ENCODE data around the gene RDM1.
"Not testable (repeated sequence)": the region's sequence is repeated elsewhere in the genome, so short reads cannot be mapped to it uniquely, and the experiment has no call there.

The RDM1 gene

GRCh38 chr17:35944151-35944550 is 13.6 kb upstream of the RDM1 start:
- Histone ChIP-seq H3K9me3 (ENCODE audit: low read length) (no peaks in the 10 kb centered on the region), H3K9ac (ENCODE audit: low read length) (no peak overlapping the region), H3K27me3 (ENCODE audit: insufficient read depth, low read length) (no peaks in the 10 kb centered on the region), H3F3A (ENCODE audit: insufficient read depth, low read length) (no peaks in the 10 kb centered on the region), H3K36me3 (ENCODE audit: insufficient read depth, low read length) (no peaks in the 10 kb centered on the region), H3K79me2 (ENCODE audit: insufficient read depth, low read length) (no peaks in the 10 kb centered on the region), H3K4me1 (ENCODE audit: insufficient read depth, low read length, severe bottlenecking) (no peaks in the 10 kb centered on the region), H4K20me1 (ENCODE audit: insufficient read depth, low read length) (no peaks in the 10 kb centered on the region), H3K4me2 (ENCODE audit: low read length) (no peak overlapping the region), H3K27ac (ENCODE audit: low read depth, low read length, poor library complexity, severe bottlenecking) (no peak overlapping the region), H3K9me2 (ENCODE audit: low read depth, low read length) (no peaks in the 10 kb centered on the region), H3K4me3 (ENCODE audit: low read depth, low read length, poor library complexity, severe bottlenecking) (no peak overlapping the region), H2AFZ (ENCODE audit: low read length) (no peak overlapping the region)
- no peak for TF ChIP-seq CTCF (IDR thresholded peaks at IDR 0.05; ENCODE audit: low read length)
- no peak for TF ChIP-seq EZH2 (IDR thresholded peaks at IDR 0.05; ENCODE audit: borderline replicate concordance, low read length)

GRCh38 chr17:35943537-35943936 is 13.0 kb upstream of the RDM1 start, which contains the start of gene LYZL6:
Gene LYZL6 (minus strand): TSS chr17:35943713. CDS start chr17:35939356, 4,357 bp downstream.
- no peak for TF ChIP-seq CTCF (IDR thresholded peaks at IDR 0.05; ENCODE audit: low read length)
- Histone ChIP-seq H3K9me2 (ENCODE audit: low read depth, low read length) (no peaks in the 10 kb centered on the region), H3K4me3 (ENCODE audit: low read depth, low read length, poor library complexity, severe bottlenecking) (no peak within 1 kb of the TSS), H3F3A (ENCODE audit: insufficient read depth, low read length) (no peaks in the 10 kb centered on the region), H3K36me3 (ENCODE audit: insufficient read depth, low read length) (no peaks in the 10 kb centered on the region), H3K27me3 (ENCODE audit: insufficient read depth, low read length) (no peaks in the 10 kb centered on the region), H3K4me2 (ENCODE audit: low read length) (no peak within 1 kb of the TSS), H3K4me1 (ENCODE audit: insufficient read depth, low read length, severe bottlenecking) (no peaks in the 10 kb centered on the region), H3K79me2 (ENCODE audit: insufficient read depth, low read length) (no peaks in the 10 kb centered on the region), H4K20me1 (ENCODE audit: insufficient read depth, low read length) (no peaks in the 10 kb centered on the region), H2AFZ (ENCODE audit: low read length) (no peak within 1 kb of the TSS), H3K9me3 (ENCODE audit: low read length) (no peaks in the 10 kb centered on the region), H3K9ac (ENCODE audit: low read length) (no peak within 1 kb of the TSS), H3K27ac (ENCODE audit: low read depth, low read length, poor library complexity, severe bottlenecking) (no peak within 1 kb of the TSS)

DNA sequence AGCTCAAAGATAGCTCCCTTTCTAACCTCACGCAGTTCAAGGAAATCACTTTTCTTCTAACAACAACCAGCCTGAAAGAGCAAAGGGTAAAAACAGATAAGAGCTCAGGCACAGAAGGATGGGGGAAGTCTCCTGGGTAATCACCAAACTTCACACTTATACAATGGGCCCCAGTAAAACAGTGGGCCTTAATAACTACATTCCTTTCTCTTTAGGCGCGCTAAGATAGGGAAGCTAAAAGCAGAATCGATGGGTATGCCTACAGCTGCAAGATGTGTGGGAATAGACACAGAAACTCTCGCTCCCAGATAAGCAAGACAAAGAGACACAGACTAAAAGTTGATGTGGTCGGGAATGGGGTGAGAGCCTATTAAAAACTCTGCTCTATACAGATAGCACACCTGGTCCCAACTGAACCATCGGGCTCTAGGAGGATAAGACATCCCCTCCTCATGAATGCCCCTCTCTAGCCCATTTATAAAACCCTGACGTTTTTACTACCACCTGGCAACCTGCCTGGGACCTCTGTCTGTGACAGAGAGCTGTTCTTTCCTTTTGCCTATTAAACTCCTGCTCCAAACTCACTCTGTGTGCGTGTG is 12.1 kb upstream of the RDM1 start:
- no peaks in the 10 kb centered on the region for H4K20me1 ChIP-seq (ENCODE audit: insufficient read depth, low read length)
- H3K27me3 ChIP-seq (ENCODE audit: insufficient read depth, low read length) = no peaks in the 10 kb centered on the region
- no peak for TF ChIP-seq CTCF (IDR thresholded peaks at IDR 0.05; ENCODE audit: low read length)
- no peak for TF ChIP-seq EZH2 (IDR thresholded peaks at IDR 0.05; ENCODE audit: borderline replicate concordance, low read length)
- no peaks in the 10 kb centered on the region for H3K9me2 ChIP-seq (ENCODE audit: low read depth, low read length)
- no peak overlapping the region for H3K27ac ChIP-seq (ENCODE audit: low read depth, low read length, poor library complexity, severe bottlenecking)
- H3K4me1 ChIP-seq (ENCODE audit: insufficient read depth, low read length, severe bottlenecking) = no peaks in the 10 kb centered on the region
- no peak overlapping the region for H2AFZ ChIP-seq (ENCODE audit: low read length)
- no peaks in the 10 kb centered on the region for H3K9me3 ChIP-seq (ENCODE audit: low read length)
- no peak overlapping the region for H3K4me2 ChIP-seq (ENCODE audit: low read length)
- H3F3A ChIP-seq (ENCODE audit: insufficient read depth, low read length) = no peaks in the 10 kb centered on the region
- H3K36me3 ChIP-seq (ENCODE audit: insufficient read depth, low read length) = no peaks in the 10 kb centered on the region
- H3K9ac ChIP-seq (ENCODE audit: low read length) = no peak overlapping the region
- H3K79me2 ChIP-seq (ENCODE audit: insufficient read depth, low read length) = no peaks in the 10 kb centered on the region
- no peak overlapping the region for H3K4me3 ChIP-seq (ENCODE audit: low read depth, low read length, poor library complexity, severe bottlenecking)

GRCh38 chr17:35938492-35938891 is 7.9 kb upstream of the RDM1 start:
- H3K36me3 ChIP-seq (ENCODE audit: insufficient read depth, low read length); H4K20me1 ChIP-seq (ENCODE audit: insufficient read depth, low read length); H3K4me2 ChIP-seq (ENCODE audit: low read length); H3K4me3 ChIP-seq (ENCODE audit: low read depth, low read length, poor library complexity, severe bottlenecking); H3K9me3 ChIP-seq (ENCODE audit: low read length); H3K4me1 ChIP-seq (ENCODE audit: insufficient read depth, low read length, severe bottlenecking); H3K9me2 ChIP-seq (ENCODE audit: low read depth, low read length); H3K27me3 ChIP-seq (ENCODE audit: insufficient read depth, low read length); H2AFZ ChIP-seq (ENCODE audit: low read length); H3K27ac ChIP-seq (ENCODE audit: low read depth, low read length, poor library complexity, severe bottlenecking); H3K79me2 ChIP-seq (ENCODE audit: insufficient read depth, low read length); H3K9ac ChIP-seq (ENCODE audit: low read length); H3F3A ChIP-seq (ENCODE audit: insufficient read depth, low read length): not testable (repeated sequence)

Data from OCI-LY1 (cell line).